ENCODE measurements around the gene DIS3L2.

The DIS3L2 gene

GRCh38 chr2:232203936-232204335 is 242.4 kb downstream of the DIS3L2 start:
- TF ChIP-seq CTCF (conservative IDR thresholded peaks at IDR 0.05; ENCODE audit: low read depth, low read length), result no peak
- no peak for DNase-seq (ENCODE audit: low read depth)
- no peak overlapping the region for H3K4me3 ChIP-seq (ENCODE audit: low read depth, low read length)

- TF ChIP-seq CTCF (conservative IDR thresholded peaks at IDR 0.05; ENCODE audit: low read depth, low read length), result no peak
- DNase-seq (ENCODE audit: low read depth), result peak; percentile 51
- H3K4me3 ChIP-seq (ENCODE audit: low read depth, low read length), result no peak overlapping the region
Observed at GRCh38 chr2:232204457-232204931, 243.0 kb downstream of the DIS3L2 start.

DNA sequence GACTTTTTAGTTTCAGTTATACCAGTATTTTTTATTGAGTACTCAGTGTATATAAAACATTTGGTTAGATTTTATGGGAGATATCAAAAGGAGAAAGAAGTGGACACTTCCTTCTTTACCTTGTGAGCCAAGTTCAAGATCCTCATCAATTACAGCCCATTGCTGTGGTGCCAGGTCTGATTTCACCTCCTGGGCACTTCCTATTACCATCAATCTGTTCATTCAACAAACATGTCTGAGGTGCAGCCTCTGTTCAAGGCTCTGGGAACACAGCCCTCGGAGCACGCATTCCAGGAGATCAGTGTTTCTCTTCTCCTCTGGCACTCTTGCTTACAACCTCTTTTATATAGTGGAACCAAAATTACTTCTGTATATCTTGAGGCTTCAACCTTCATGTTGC is 245.7 kb downstream of the DIS3L2 start:
- TF ChIP-seq CTCF (conservative IDR thresholded peaks at IDR 0.05; ENCODE audit: low read depth, low read length), result no peak
- H3K4me3 ChIP-seq (ENCODE audit: low read depth, low read length), result no peak overlapping the region
- DNase-seq (ENCODE audit: low read depth), result no peak

DNA sequence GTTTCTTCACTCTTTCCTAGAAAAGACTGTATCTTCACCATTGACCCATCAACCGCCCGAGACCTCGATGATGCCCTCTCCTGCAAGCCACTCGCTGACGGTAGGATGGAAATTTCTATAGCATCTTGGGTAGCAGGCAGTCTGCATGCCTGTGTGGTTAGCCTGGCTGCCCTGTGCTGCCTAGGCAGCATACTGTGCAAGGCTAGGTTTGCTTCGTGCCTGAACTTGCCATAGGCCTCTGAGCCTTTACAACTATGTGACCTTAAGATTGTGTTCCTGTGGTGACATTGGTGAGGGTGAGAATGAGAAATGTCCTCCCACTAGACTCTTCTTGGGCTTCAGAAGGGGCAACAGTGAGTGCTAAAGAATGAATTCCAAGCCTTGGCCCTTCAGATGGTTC is 248.8 kb downstream of the DIS3L2 start:
- no peak for TF ChIP-seq CTCF (conservative IDR thresholded peaks at IDR 0.05; ENCODE audit: low read depth, low read length)
- no peak for DNase-seq (ENCODE audit: low read depth)
- no peak overlapping the region for H3K4me3 ChIP-seq (ENCODE audit: low read depth, low read length)

DNA sequence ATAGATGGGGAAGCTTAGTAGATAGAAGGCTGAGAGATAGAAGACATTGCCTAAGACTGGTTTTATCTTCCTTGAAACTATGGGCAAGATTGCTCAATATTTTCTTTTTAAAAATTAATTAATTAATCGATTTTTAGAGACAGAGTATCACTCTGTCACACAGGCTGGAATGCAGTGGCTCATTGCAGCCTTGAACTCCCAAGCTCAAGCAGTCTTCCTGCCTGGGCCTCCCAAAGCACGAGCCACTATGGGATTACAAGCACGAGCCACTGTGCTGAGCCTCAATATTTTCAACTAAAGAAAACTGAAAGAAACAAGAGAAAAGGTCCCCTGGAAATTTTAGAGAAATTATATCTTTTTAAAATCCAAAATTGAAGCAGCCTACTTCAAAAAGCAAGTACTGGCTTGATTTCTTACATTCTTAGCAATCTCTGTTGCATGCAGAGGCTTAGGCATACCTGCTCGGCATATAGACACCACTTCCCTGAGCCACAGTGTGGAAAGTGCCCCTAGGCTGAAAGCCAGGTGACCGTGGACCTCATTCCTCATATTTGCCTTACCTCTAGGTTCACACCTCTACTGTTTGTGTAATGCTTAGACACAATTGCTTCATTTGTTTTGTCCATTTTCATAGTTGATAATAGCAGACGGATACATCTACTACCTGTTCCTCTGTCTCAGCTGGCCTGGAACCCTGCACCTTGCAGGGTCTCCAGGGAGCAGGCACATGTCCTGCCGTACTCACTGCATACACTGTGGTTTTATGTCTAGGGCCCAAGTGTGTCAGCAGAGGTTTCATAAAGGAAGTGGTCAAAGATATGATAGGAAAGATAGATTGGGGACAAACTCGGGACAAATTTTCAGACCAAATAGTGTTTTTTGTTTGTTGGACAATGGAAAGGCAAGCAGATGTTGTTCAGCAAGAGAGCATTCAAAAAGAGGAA is 250.5 kb downstream of the DIS3L2 start:
- DNase-seq (ENCODE audit: low read depth), result no peak
- no peak for TF ChIP-seq CTCF (conservative IDR thresholded peaks at IDR 0.05; ENCODE audit: low read depth, low read length)
- H3K4me3 ChIP-seq (ENCODE audit: low read depth, low read length), result no peak overlapping the region

- no peak for DNase-seq (ENCODE audit: low read depth)
- TF ChIP-seq CTCF (conservative IDR thresholded peaks at IDR 0.05; ENCODE audit: low read depth, low read length), result no peak
- H3K4me3 ChIP-seq (ENCODE audit: low read depth, low read length), result no peak overlapping the region
Observed at GRCh38 chr2:232213176-232213575, 251.7 kb downstream of the DIS3L2 start.

- TF ChIP-seq CTCF (conservative IDR thresholded peaks at IDR 0.05; ENCODE audit: low read depth, low read length), result no peak
- DNase-seq (ENCODE audit: low read depth), result peak; percentile 59
- no peak overlapping the region for H3K4me3 ChIP-seq (ENCODE audit: low read depth, low read length)
Observed at GRCh38 chr2:232214053-232214452, 252.5 kb downstream of the DIS3L2 start.

Data from choroid plexus epithelial cell (primary cell).